GM23338 (cell line): ENCODE results near the gene GCK. TPM values are rescaled to one million over a fixed set of nuclear protein-coding genes. Genes with fewer than 3 reads are reported as not detected.

Experiments used
- ATAC-seq: fragments of 200-7000 bp; cut with Tn5 transposase; 3 replicates; pipeline ENCODE4 v1.9.1; 2020
- DNase-seq: peaks from one replicate; pipeline ENCODE4 v3.0.0-alpha.2; 2015; ENCODE audit warnings: low spot score
- H2AFZ ChIP-seq: fragments of 200-600 bp; sonication (generic); 2 replicates; pipeline ENCODE4 v1.8.0; 2016; ENCODE audit warnings: antibody characterized with exemption, mild to moderate bottlenecking, moderate library complexity
- H3F3A ChIP-seq: fragments of 200-600 bp; sonication (generic); replicated peaks from 2 replicates; pipeline ENCODE4 v1.8.0; 2017; ENCODE audit warnings: antibody characterized with exemption, mixed run types, low read depth
- H3K27ac ChIP-seq: fragments of 200-600 bp; sonication (generic); 2 replicates; pipeline ENCODE4 v1.6.1; 2016; ENCODE audit warnings: low read depth
- H3K27me3 ChIP-seq: fragments of 200-600 bp; sonication (generic); 2 replicates; pipeline ENCODE4 v1.8.0; 2016; ENCODE audit warnings: mild to moderate bottlenecking, mixed run types, moderate library complexity; ENCODE audit not compliant: insufficient read depth
- H3K36me3 ChIP-seq: fragments of 200-600 bp; sonication (generic); 2 replicates; pipeline ENCODE4 v1.8.0; 2016; ENCODE audit warnings: mild to moderate bottlenecking; ENCODE audit not compliant: insufficient read depth
- H3K4me1 ChIP-seq: fragments of 200-600 bp; sonication (generic); 2 replicates; pipeline ENCODE4 v1.8.0; 2016; ENCODE audit warnings: mild to moderate bottlenecking, moderate library complexity; ENCODE audit not compliant: insufficient read depth
- H3K4me2 ChIP-seq: fragments of 200-600 bp; sonication (generic); 2 replicates; pipeline ENCODE4 v1.7.1; 2017; ENCODE audit warnings: mixed run types
- H3K4me3 ChIP-seq: fragments of 200-600 bp; sonication (generic); 2 replicates; pipeline ENCODE4 v1.6.1; 2016; ENCODE audit warnings: mixed run types
- H3K79me2 ChIP-seq: fragments of 200-600 bp; sonication (generic); replicated peaks from 2 replicates; pipeline ENCODE4 v1.8.0; 2017; ENCODE audit warnings: mild to moderate bottlenecking; ENCODE audit not compliant: insufficient read depth
- H3K9me2 ChIP-seq: fragments of 200-600 bp; sonication (generic); 2 replicates; pipeline ENCODE4 v1.8.0; 2017; ENCODE audit not compliant: insufficient read depth
- H4K20me1 ChIP-seq: fragments of 200-600 bp; sonication (generic); replicated peaks from 2 replicates; pipeline ENCODE4 v1.8.0; 2017; ENCODE audit warnings: mild to moderate bottlenecking; ENCODE audit not compliant: insufficient read depth
- H3K27ac Mint-ChIP-seq: 2 replicates; pipeline ENCODE4 v1.8.0; 2020; ENCODE audit warnings: inconsistent platforms, mild to moderate bottlenecking, moderate library complexity, mixed read lengths
- H3K27me3 Mint-ChIP-seq: 3 replicates; pipeline ENCODE4 v1.8.0; 2022; ENCODE audit warnings: low read depth, mild to moderate bottlenecking, moderate library complexity, mixed read lengths, inconsistent platforms; ENCODE audit not compliant: insufficient read depth, poor library complexity
- H3K36me3 Mint-ChIP-seq: 3 replicates; pipeline ENCODE4 v1.8.0; 2021; ENCODE audit warnings: low read depth, mild to moderate bottlenecking, inconsistent platforms, moderate library complexity, mixed read lengths
- H3K4me1 Mint-ChIP-seq: 3 replicates; pipeline ENCODE4 v1.8.0; 2020; ENCODE audit warnings: mild to moderate bottlenecking, inconsistent platforms, mixed read lengths
- H3K4me3 Mint-ChIP-seq: 3 replicates; pipeline ENCODE4 v1.8.0; 2021; ENCODE audit warnings: moderate library complexity, mild to moderate bottlenecking, inconsistent platforms, mixed read lengths
- H3K9me3 Mint-ChIP-seq: 3 replicates; pipeline ENCODE4 v1.8.0; 2020; ENCODE audit warnings: moderate library complexity, mild to moderate bottlenecking, inconsistent platforms, mixed read lengths
- CREB1 ChIP-seq: fragments of 250-450 bp; sonication (Bioruptor Pico); IDR thresholded peaks from 2 replicates; pipeline ENCODE4 v1.5.0; 2020; ENCODE audit warnings: low read depth, mild to moderate bottlenecking, moderate library complexity
- EZH2 ChIP-seq: fragments of 200-600 bp; sonication (generic); IDR thresholded peaks from one replicate; pipeline ENCODE4 v1.8.0; 2017; ENCODE audit warnings: antibody characterized with exemption, mild to moderate bottlenecking, low read depth; ENCODE audit not compliant: unreplicated experiment
- EZH2phosphoT487 ChIP-seq: fragments of 200-600 bp; sonication (generic); IDR thresholded peaks from one replicate; pipeline ENCODE4 v1.8.1; 2018; ENCODE audit warnings: antibody characterized with exemption; ENCODE audit not compliant: unreplicated experiment
- JUNB ChIP-seq: IDR thresholded peaks from one replicate; pipeline ENCODE4 v1.6.1; 2016; ENCODE audit warnings: antibody characterized with exemption; ENCODE audit not compliant: unreplicated experiment
- NANOG ChIP-seq: IDR thresholded peaks from 2 replicates; pipeline ENCODE4 v1.6.1; 2016; ENCODE audit warnings: antibody characterized with exemption, borderline replicate concordance
- POLR2AphosphoS5 ChIP-seq: IDR thresholded peaks from 2 replicates; pipeline ENCODE4 v1.6.1; 2016; ENCODE audit warnings: antibody characterized with exemption, low read depth
- STAT1 ChIP-seq: IDR thresholded peaks from one replicate; pipeline ENCODE4 v1.6.1; 2016; ENCODE audit warnings: antibody characterized with exemption; ENCODE audit not compliant: unreplicated experiment
- ZNF114 ChIP-seq: fragments of 250-450 bp; sonication (Bioruptor Pico); IDR thresholded peaks from 2 replicates; pipeline ENCODE4 v1.5.0; 2020; ENCODE audit warnings: mild to moderate bottlenecking, moderate library complexity
- ZNF331 ChIP-seq: fragments of 250-450 bp; sonication (Bioruptor Pico); IDR thresholded peaks from 2 replicates; pipeline ENCODE4 v1.5.0; 2020; ENCODE audit warnings: low read depth, mild to moderate bottlenecking, moderate library complexity
- polyA plus RNA-seq: library from polyadenylated mRNA; unstranded; fragments of >200 nt; fragmentation: Nextera tagmentation; extraction: Ambion mirVana; gene quantifications from 2 replicates; pipeline ENCODE4 v1.2.1, GENCODE V29; 2016
- total RNA-seq: library from RNA; depleted of rRNA; stranded (reverse); fragments of >200 nt; shearing (Covaris generic); gene quantifications from 2 replicates; pipeline ENCODE4 v1.2.3, GENCODE V29; 2014
- TF ChIP-seq, protein P1 (sequence below): fragments of 250-450 bp; sonication (Bioruptor Pico); IDR thresholded peaks from 2 replicates; pipeline ENCODE4 v1.5.0; 2020; ENCODE audit warnings: mild to moderate bottlenecking, moderate library complexity
- TF ChIP-seq, protein P2 (sequence below): IDR thresholded peaks from one replicate; pipeline ENCODE4 v1.6.1; 2018; ENCODE audit warnings: antibody characterized with exemption; ENCODE audit not compliant: unreplicated experiment
- TF ChIP-seq, protein P3 (sequence below): IDR thresholded peaks from 2 replicates; pipeline ENCODE4 v1.6.1; 2016; ENCODE audit warnings: antibody characterized with exemption
- TF ChIP-seq, protein P4 (sequence below), 2 experiments: fragments of 200-600 bp in 1 of 2; sonication (generic) in 1 of 2; conservative IDR thresholded peaks; 2 replicates each; pipeline versions ENCODE4 v1.5.1 to v1.6.1; 2016 to 2017; ENCODE audit warnings: antibody characterized with exemption in 2 of 2, low read depth in 2 of 2, mild to moderate bottlenecking in 2 of 2, moderate library complexity in 1 of 2

GCK gene
- total and polyA plus RNA-seq, 2 experiments from 2014 or later, result 6.1 to 7.3 TPM

DNA sequence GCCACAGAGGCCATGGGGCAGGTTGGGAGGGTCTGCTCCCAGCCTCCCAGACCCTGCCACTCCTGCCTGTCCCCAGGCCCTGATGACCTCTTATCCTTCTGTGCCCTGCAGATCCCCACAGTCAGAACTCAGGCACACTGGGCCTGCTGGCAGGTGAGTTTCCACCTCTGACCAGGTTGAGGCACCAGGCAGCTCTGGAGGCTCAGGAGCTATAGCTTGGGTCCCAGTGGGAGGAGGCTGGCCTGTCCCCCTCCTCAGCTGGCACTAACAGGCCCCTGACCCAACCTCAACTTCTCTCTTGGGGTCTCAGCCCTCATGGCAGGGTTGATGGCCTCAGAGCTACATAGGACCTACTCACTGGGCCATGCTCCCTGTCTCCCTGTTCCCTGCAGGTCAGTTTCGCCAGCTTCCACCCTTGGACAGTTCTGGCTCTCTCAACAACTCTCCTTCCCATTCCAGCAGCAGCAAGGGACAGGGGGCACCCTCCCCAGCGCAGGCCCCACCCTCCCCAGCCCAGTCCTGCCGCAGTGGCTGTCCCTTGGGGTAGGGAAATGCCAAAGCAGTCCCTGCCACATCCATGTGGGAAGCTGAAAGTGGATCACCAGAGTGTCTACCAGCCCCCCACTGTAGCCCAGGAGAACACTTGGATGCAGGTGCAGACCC lies 87.8 kb downstream of the GCK start:
- no peaks in the 10 kb centered on the region for H3F3A ChIP-seq
- no peak overlapping the region for H3K4me2 ChIP-seq
- Mint-ChIP-seq H3K36me3 (peaks cover 3% of the 10 kb centered on the region; the same call in 1 of the 3 replicates), H3K27me3 (peaks cover 22% of the 10 kb centered on the region), H3K9me3 (no peaks in the 10 kb centered on the region), H3K27ac (no peak overlapping the region), H3K4me3 (no peak overlapping the region), H3K4me1 (peaks cover 20% of the 10 kb centered on the region)
- DNase-seq (no peak), ATAC-seq (no peak)
- H2AFZ ChIP-seq, result peak overlapping the region; percentile 78; the same call in 1 of the 2 replicates
- no peak overlapping the region for H3K4me3 ChIP-seq
- H3K9me2 ChIP-seq, result no peaks in the 10 kb centered on the region
- no peaks in the 10 kb centered on the region for H4K20me1 ChIP-seq
- TF ChIP-seq, protein P1, sequence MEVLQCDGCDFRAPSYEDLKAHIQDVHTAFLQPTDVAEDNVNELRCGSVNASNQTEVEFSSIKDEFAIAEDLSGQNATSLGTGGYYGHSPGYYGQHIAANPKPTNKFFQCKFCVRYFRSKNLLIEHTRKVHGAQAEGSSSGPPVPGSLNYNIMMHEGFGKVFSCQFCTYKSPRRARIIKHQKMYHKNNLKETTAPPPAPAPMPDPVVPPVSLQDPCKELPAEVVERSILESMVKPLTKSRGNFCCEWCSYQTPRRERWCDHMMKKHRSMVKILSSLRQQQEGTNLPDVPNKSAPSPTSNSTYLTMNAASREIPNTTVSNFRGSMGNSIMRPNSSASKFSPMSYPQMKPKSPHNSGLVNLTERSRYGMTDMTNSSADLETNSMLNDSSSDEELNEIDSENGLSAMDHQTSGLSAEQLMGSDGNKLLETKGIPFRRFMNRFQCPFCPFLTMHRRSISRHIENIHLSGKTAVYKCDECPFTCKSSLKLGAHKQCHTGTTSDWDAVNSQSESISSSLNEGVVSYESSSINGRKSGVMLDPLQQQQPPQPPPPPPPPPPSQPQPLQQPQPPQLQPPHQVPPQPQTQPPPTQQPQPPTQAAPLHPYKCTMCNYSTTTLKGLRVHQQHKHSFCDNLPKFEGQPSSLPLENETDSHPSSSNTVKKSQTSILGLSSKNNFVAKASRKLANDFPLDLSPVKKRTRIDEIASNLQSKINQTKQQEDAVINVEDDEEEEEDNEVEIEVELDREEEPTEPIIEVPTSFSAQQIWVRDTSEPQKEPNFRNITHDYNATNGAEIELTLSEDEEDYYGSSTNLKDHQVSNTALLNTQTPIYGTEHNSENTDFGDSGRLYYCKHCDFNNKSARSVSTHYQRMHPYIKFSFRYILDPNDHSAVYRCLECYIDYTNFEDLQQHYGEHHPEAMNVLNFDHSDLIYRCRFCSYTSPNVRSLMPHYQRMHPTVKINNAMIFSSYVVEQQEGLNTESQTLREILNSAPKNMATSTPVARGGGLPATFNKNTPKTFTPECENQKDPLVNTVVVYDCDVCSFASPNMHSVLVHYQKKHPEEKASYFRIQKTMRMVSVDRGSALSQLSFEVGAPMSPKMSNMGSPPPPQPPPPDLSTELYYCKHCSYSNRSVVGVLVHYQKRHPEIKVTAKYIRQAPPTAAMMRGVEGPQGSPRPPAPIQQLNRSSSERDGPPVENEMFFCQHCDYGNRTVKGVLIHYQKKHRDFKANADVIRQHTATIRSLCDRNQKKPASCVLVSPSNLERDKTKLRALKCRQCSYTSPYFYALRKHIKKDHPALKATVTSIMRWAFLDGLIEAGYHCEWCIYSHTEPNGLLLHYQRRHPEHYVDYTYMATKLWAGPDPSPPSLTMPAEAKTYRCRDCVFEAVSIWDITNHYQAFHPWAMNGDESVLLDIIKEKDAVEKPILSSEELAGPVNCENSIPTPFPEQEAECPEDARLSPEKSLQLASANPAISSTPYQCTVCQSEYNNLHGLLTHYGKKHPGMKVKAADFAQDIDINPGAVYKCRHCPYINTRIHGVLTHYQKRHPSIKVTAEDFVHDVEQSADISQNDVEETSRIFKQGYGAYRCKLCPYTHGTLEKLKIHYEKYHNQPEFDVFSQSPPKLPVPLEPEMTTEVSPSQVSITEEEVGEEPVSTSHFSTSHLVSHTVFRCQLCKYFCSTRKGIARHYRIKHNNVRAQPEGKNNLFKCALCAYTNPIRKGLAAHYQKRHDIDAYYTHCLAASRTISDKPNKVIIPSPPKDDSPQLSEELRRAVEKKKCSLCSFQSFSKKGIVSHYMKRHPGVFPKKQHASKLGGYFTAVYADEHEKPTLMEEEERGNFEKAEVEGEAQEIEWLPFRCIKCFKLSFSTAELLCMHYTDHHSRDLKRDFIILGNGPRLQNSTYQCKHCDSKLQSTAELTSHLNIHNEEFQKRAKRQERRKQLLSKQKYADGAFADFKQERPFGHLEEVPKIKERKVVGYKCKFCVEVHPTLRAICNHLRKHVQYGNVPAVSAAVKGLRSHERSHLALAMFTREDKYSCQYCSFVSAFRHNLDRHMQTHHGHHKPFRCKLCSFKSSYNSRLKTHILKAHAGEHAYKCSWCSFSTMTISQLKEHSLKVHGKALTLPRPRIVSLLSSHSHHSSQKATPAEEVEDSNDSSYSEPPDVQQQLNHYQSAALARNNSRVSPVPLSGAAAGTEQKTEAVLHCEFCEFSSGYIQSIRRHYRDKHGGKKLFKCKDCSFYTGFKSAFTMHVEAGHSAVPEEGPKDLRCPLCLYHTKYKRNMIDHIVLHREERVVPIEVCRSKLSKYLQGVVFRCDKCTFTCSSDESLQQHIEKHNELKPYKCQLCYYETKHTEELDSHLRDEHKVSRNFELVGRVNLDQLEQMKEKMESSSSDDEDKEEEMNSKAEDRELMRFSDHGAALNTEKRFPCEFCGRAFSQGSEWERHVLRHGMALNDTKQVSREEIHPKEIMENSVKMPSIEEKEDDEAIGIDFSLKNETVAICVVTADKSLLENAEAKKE (CRISPR knock-in tag), result no peak
- TF ChIP-seq POLR2AphosphoS5 (no peak), NANOG (no peak), ZNF331 (no peak), STAT1 (no peak), JUNB (no peak), ZNF114 (CRISPR knock-in tag) (no peak), EZH2phosphoT487 (no peak), CREB1 (no peak), EZH2 (no peak)
- TF ChIP-seq, protein P2, sequence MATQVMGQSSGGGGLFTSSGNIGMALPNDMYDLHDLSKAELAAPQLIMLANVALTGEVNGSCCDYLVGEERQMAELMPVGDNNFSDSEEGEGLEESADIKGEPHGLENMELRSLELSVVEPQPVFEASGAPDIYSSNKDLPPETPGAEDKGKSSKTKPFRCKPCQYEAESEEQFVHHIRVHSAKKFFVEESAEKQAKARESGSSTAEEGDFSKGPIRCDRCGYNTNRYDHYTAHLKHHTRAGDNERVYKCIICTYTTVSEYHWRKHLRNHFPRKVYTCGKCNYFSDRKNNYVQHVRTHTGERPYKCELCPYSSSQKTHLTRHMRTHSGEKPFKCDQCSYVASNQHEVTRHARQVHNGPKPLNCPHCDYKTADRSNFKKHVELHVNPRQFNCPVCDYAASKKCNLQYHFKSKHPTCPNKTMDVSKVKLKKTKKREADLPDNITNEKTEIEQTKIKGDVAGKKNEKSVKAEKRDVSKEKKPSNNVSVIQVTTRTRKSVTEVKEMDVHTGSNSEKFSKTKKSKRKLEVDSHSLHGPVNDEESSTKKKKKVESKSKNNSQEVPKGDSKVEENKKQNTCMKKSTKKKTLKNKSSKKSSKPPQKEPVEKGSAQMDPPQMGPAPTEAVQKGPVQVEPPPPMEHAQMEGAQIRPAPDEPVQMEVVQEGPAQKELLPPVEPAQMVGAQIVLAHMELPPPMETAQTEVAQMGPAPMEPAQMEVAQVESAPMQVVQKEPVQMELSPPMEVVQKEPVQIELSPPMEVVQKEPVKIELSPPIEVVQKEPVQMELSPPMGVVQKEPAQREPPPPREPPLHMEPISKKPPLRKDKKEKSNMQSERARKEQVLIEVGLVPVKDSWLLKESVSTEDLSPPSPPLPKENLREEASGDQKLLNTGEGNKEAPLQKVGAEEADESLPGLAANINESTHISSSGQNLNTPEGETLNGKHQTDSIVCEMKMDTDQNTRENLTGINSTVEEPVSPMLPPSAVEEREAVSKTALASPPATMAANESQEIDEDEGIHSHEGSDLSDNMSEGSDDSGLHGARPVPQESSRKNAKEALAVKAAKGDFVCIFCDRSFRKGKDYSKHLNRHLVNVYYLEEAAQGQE, result no peak
- TF ChIP-seq, protein P3, sequence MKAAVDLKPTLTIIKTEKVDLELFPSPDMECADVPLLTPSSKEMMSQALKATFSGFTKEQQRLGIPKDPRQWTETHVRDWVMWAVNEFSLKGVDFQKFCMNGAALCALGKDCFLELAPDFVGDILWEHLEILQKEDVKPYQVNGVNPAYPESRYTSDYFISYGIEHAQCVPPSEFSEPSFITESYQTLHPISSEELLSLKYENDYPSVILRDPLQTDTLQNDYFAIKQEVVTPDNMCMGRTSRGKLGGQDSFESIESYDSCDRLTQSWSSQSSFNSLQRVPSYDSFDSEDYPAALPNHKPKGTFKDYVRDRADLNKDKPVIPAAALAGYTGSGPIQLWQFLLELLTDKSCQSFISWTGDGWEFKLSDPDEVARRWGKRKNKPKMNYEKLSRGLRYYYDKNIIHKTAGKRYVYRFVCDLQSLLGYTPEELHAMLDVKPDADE, result no peak
- TF ChIP-seq, protein P4, sequence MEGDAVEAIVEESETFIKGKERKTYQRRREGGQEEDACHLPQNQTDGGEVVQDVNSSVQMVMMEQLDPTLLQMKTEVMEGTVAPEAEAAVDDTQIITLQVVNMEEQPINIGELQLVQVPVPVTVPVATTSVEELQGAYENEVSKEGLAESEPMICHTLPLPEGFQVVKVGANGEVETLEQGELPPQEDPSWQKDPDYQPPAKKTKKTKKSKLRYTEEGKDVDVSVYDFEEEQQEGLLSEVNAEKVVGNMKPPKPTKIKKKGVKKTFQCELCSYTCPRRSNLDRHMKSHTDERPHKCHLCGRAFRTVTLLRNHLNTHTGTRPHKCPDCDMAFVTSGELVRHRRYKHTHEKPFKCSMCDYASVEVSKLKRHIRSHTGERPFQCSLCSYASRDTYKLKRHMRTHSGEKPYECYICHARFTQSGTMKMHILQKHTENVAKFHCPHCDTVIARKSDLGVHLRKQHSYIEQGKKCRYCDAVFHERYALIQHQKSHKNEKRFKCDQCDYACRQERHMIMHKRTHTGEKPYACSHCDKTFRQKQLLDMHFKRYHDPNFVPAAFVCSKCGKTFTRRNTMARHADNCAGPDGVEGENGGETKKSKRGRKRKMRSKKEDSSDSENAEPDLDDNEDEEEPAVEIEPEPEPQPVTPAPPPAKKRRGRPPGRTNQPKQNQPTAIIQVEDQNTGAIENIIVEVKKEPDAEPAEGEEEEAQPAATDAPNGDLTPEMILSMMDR (conservative IDR thresholded peaks at IDR 0.05; ENCODE audit: low read depth in 2 of 2), result no peak
- H3K36me3 ChIP-seq, result no peaks in the 10 kb centered on the region
- H3K4me1 ChIP-seq, result peaks cover 8% of the 10 kb centered on the region; the same call in 1 of the 2 replicates
- no peak overlapping the region for H3K27ac ChIP-seq
- H3K79me2 ChIP-seq, result no peaks in the 10 kb centered on the region; the same call in 1 of the 2 replicates
- H3K27me3 ChIP-seq, result peaks cover 9% of the 10 kb centered on the region; the same call in 1 of the 2 replicates
